GM19099 (cell line): ENCODE data around the gene TRIM29.

ENCODE experiments used
- POLR2A ChIP-seq: IDR thresholded peaks from 3 replicates; pipeline ENCODE4 v1.6.1; 2011; ENCODE audit warnings: low read depth; ENCODE audit not compliant: insufficient read length; ENCODE audit errors: extremely low read depth

The TRIM29 gene

DNA sequence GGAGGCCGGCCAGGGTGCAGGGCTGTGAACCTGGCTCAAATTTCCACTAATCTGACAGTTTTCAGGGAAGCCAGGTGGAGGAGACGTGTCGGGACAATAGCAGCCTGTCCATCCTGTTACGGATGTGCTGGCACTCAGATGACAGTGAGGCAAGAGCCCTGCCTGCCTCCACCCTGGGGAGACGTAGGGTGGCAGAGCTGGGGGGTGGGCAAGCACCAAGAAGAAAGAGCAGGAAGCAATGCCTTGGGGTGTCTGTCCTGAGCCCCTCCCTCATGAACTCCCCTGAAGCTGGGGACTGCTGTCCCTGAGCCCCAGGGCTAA is 10.0 kb upstream of the TRIM29 start:
- TF ChIP-seq POLR2A: no peak

DNA sequence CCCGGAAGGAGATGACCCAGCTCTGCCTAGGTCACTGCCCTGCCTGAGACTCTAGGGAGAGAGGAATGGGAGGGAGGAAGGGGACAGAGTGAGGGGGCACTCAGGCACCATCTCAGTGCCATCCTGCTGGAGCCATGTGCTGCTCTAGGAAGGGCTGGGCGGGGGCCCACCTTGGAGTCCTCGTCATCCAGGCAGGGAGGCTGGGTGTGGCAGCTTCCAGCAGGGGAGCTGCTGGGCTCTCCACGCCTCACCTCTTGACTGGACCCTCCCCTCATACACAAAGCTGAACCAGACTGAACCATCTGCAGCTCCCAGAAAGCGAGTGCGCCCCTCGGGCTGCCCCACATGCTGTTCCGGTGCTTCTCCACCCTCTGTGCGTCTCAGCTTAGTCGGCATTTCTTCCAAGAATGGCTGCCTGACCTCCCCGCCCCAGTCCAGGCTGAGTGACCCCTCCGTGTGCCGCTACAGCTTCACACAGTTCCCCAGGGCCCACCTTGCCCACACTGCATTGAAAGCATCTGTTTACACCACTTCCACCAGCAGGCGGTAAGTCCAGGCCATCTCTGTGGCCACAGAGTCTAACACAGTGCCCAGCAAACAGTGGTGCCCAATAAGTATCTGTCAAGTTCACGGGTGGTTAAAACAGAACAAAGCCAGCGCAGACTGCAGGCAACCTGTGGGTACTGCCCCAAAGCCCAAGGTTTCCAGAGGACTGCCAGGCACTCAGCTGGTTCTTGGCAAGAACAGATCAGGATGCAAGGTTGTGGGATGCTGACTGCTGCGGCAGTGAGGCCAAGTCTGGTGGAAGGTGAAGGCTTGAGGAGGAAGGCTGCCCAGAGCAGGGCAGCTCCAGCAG is 9.4 kb upstream of the TRIM29 start:
- TF ChIP-seq POLR2A: no peak

DNA sequence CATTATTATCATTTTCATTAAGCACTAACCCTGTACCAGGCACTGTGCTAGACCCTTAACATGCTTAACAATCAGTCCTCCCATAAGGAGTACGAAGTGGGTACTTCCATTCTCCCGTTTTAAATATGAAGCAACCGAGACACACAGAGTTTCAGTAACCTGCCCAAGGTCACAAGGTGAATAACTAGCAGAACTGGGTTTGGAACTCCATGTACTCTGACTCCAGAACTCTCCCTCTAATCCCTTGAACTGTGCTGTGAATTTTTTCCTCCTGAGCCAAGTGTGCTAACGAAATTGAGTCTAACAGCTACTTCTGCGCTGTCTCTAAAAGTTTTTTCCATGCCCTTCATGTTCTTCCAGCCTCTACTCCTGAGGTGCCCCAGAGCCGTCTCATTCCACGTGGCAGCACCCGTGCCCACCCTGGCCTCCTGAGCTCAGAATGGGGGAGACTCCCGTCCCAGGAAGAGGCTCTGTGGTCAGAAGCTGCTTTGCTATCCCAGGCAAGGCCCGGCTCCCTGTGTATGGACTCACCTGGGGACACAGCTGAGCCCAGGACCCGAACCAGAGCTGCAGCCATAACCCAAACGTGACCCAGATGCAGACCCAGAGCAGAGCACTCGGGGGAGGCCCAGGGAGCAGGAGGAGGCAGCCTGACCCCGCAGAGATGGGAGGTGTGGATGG is 8.6 kb upstream of the TRIM29 start:
- no peak for TF ChIP-seq POLR2A

DNA sequence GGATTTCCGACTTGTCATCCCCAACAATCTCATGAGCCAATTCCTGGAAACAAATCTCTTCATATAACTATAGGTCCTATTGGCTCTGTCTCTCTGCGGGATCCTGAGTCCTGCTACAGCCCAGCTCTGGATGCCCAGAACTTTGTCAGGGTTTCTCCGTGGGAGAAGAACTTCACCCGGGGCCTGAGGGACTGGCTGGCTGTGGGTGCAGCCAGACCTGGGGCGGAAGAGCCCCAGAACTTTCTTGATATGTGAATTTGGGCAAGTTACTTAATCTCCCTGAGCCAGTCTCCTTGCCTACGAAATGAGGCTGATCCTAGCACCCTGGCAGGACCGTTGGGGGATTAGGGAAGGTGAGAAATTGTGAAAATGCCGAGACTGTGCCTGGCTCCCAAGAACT is 6.6 kb upstream of the TRIM29 start:
- no peak for TF ChIP-seq POLR2A

DNA sequence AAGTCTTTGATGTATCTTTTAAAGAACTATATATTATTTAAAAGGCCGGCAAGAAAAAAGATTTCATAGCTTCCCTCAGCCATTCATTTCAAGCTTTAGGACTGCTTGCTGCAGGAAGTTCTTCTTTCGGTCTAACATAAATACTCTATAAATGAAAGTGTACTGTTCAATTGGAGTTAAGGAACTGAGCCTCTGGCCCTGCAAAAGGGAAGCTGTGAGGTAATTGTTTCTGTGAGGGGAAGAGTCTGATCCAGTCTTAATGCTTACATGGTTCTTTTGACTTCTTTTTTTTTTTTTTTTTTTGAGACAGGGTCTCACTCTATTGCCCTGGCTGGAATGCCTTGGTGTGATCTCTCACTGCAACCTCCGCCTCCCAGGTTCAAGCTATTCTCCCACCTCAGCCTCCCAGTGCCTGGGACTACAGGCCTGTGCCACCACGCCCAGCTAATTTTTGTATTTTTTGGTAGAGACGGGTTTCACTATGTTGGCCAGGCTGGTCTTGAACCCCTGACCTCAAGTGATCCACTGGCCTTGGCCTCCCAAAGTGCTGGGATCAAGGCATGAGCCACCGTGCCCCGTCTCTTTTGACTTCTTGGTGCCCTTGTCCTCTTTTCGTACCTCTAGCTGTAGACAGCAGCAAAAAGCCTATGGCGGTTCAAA is 4.7 kb upstream of the TRIM29 start:
- TF ChIP-seq POLR2A: no peak

DNA sequence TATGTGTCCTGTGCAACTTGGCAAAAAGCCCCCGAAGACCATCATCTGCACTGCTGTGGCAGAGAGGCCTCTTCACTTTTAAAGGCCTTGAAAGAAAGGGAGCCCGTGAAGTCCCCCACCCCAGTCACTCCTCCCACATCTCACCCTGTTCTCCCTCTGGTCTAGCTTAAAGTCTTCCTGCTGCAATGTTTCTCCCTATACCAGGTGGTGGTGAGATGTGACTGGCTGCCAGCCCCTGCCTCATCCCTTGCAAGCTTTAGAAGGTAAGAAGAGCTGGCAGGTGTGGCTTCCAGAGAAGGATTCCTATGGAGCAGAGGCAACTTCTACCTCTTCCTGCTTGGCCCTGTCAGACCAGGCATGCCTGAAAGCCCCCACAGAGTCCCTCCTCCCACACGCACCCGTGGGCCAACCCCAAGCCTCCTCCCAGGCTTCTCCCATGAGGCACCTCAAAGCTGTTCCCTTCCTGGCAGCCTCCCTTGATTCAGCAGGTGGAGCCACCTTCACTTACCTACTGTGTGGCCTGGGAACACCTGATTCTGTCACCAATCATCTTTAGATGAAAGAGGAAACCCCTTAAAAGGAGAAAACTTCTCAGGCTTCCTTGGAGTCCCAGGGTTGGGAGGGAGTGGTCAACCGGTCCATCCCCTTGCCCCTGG is 4.0 kb upstream of the TRIM29 start:
- TF ChIP-seq POLR2A: no peak

DNA sequence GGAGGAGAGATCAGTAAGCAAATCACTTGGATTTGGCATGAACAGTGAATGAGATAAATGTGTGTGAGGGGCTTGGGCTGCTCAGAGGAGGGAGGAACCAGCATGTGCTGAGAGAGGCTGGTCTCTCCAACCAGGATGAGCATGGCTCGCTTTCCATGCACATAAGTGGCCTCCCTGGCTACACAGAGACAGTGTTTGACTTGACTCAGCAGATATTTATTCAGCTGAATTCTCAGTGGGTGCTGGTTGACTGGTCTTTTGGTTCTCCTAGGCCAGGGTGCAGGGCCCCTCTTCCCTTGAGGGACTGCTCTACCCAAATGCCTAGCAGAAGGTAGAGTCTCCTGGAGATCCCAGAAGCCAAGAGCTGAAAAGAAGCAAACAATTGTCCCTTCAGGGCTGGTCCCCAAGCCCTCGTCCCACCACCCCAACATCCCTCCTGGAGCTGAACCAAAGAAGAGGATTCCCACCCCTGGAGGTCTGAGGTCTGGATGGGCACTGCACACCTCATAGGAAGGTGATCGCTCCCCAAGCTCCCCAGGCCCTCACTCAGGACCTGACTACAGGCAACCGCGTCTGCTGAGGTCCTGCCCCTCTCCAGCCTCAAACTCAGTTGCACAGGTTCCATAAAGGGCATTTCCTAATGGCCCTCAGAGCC is 3.3 kb upstream of the TRIM29 start:
- no peak for TF ChIP-seq POLR2A

DNA sequence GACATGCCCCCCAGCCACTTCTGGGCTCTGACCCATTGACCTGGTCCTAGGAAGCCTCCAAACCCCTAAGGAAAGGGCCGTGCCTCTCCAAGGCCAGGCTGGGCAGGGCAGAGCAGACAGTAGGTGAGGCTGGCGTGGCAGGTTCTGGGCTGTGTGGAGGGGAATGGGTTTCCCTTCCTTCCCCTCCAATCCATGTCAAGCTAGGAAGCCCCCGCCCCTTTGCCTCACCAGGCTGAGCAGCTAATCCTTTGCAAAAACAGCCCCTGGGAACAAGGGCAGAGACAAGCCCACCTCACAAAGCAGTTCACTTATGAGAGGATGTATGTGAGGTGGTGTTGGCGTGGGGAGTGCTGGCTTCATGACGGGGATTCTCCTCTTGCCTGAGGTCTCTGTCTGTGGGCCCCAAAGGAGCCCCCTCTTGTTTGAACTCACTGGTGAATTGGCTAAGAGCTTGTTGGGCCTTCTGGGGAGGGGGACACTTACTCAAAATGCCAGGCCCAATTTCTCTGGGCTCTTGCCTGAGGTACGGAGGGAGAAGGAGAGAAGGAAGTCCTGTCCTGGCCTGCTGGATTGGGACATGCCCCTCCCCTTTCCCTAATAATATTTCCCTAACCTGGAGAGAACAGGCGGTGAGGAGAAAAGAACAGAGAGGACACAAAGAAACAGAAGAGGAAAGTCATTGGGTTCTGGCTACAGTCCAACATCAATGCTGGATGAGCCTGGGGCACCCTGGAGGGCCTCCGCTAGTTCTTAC is 1.6 kb upstream of the TRIM29 start:
- no peak for TF ChIP-seq POLR2A

DNA sequence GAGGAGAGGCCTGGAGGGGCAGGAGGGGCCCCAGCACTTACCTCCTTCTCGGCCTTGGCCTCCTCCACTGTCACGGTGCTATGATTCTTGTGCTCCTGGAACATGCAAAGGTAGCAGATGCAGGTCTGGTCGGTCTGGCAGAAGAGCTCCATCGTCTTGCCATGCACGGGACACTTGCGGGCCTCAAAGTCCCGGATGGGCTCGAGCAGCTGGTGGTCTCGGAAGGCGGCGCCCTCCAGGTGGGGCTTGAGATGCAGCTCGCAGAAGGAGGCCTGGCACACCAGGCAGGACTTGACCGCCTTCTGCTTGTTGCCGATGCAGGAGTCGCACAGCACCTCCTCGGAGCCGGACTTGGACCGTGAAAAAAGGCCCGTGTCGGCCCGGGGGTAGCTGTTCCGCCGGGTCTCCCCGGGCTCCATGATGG is 714 bp downstream of the TRIM29 start:
- TF ChIP-seq POLR2A: no peak

DNA sequence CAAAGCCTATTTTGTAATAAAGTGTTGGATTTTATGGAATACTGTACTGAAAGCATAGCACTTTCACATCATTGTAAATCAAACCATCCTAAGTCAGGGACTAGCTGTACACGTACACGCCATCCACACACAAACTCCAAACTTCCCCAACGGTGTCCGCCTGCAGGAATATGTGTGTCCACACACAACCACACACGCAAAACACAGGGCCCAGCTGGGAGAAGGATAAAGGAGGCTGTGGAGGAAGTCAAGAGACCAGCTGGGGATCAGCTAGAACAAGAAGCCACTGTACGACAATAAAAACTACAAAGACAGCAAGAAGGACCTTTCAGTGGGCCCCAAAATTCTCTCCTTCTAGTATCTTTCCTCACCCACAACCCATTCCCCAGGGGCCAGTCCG is 1.6 kb downstream of the TRIM29 start:
- no peak for TF ChIP-seq POLR2A

DNA sequence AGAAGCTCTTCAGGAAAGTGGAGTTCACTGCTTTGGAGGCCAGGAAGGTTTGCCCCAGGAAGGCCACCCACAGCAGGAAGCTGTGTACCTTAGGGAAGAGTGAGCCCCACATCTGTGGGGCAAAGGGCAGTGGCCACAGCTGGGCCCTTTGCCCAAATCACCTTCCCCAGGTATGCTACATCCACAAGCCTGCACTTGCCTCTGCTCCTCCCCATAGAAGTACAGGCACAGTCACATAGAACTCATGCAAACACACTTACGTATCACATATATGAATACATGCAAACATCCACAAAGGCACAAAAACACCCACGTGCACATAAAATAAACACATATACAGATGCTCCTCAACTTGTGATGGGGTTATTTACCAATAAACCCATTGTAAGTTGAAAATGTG is 2.1 kb downstream of the TRIM29 start:
- TF ChIP-seq POLR2A: no peak

DNA sequence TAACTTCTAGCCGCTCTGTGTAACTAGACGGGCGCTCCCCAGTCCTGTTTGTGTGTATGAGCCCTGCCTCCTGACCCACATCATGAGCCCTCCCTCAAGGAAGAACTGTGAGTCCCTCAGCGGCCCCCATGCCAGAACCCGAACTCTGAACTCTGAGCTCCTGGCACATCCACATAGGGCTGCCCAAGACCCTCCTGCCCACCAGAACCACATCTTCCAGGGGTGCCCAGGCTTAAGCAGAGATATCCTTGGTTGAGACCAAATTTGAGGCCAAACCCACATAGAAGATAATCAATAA is 3.0 kb downstream of the TRIM29 start:
- TF ChIP-seq POLR2A: no peak

DNA sequence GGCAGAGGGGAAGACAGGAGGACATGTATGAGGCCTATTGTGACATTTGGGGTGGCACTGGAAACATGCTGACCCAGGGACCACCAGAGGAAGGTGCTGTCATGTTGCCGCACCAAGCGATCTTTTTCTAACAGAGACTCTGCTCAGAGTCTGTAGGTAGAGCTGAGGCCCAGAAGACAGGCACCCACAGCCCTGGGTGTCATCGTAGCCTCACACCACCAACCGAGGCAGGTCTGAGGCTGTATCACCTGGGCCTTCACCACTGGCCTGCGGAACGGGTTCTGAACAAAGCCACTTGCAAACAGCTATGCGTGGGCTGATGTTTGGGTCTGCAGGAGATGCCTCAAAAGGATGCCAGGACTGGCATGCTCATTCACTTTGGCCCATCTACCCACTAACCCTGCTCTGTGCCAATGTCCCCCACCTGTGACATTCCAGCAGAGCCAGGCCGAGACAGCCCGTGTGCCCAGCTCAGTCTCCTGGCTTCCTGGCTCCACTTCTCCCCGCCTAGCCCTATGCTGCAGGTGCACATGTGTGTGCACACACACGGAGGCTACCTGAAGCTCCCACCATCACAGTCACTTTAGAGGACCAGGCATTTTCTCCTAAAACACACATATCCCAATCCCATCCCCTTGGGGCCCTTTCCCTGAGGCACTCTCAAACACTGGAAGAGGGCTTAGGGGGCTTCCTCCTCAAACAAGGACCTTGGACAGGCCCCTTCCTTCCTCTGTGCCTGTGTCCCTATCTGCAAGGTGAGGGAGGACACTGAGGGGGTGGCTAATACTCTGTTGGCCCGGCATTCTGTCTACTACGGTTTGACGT is 3.6 kb downstream of the TRIM29 start:
- TF ChIP-seq POLR2A: no peak
